Neural cell (in vitro differentiated cells): ENCODE results near the gene INPP5E. TPM values are rescaled to one million over a fixed set of nuclear protein-coding genes. Genes with fewer than 3 reads are reported as not detected.

Experiments used
- H2AFZ ChIP-seq: fragments of 200-600, 300-800 bp; sonication (generic), shearing (Covaris generic); 2 replicates; pipeline ENCODE4 v1.6.0; 2014; ENCODE audit warnings: low read depth, mild to moderate bottlenecking, antibody characterized with exemption, low read length, moderate library complexity
- H3F3A ChIP-seq: fragments of 200-600 bp; shearing (Covaris generic); 2 replicates; pipeline ENCODE4 v1.6.1; 2016; ENCODE audit warnings: mild to moderate bottlenecking, moderate library complexity, mixed read lengths, antibody characterized with exemption, low read length; ENCODE audit not compliant: insufficient read depth, poor library complexity, severe bottlenecking
- H3K27ac ChIP-seq: fragments of 200-600, 300-800 bp; sonication (generic), shearing (Covaris generic); 2 replicates; pipeline ENCODE4 v1.5.1; 2014; ENCODE audit warnings: mild to moderate bottlenecking, low read length, moderate library complexity
- H3K27me3 ChIP-seq: fragments of 300-800, 200-600 bp; sonication (generic), shearing (Covaris generic); 2 replicates; pipeline ENCODE4 v1.6.0; 2014; ENCODE audit warnings: mild to moderate bottlenecking, low read depth, low read length, moderate library complexity; ENCODE audit not compliant: insufficient read depth
- H3K36me3 ChIP-seq: fragments of 300-800, 200-600 bp; sonication (generic), shearing (Covaris generic); 2 replicates; pipeline ENCODE4 v1.5.1; 2014; ENCODE audit warnings: mild to moderate bottlenecking, antibody characterized with exemption, low read length, moderate library complexity; ENCODE audit not compliant: insufficient read depth
- H3K4me2 ChIP-seq: fragments of 300-800, 200-600 bp; sonication (generic), shearing (Covaris generic); 2 replicates; pipeline ENCODE4 v1.6.0; 2014; ENCODE audit warnings: mild to moderate bottlenecking, low read length
- H3K4me3 ChIP-seq: fragments of 300-800, 200-600 bp; sonication (generic), shearing (Covaris generic); 2 replicates; pipeline ENCODE4 v1.5.1; 2014; ENCODE audit warnings: mild to moderate bottlenecking, low read length, moderate library complexity
- H3K79me2 ChIP-seq: fragments of 200-600 bp; shearing (Covaris generic); replicated peaks from 2 replicates; pipeline ENCODE4 v1.6.0; 2014; ENCODE audit warnings: mild to moderate bottlenecking, low read length, moderate library complexity; ENCODE audit not compliant: insufficient read depth
- H3K9ac ChIP-seq: fragments of 300-800, 200-600 bp; sonication (generic), shearing (Covaris generic); 2 replicates; pipeline ENCODE4 v1.6.1; 2016; ENCODE audit warnings: mild to moderate bottlenecking, low read length, mixed read lengths
- H3K9me2 ChIP-seq: fragments of 200-600 bp; shearing (Covaris generic); 2 replicates; pipeline ENCODE4 v1.6.1; 2016; ENCODE audit warnings: mild to moderate bottlenecking, low read length, mixed read lengths; ENCODE audit not compliant: insufficient read depth
- H3K9me3 ChIP-seq: fragments of 200-600, 300-800 bp; sonication (generic), shearing (Covaris generic); 2 replicates; pipeline ENCODE4 v1.6.1; 2016; ENCODE audit warnings: mild to moderate bottlenecking, mixed run types, low read length, moderate library complexity, mixed read lengths
- H4K20me1 ChIP-seq: fragments of 200-600 bp; shearing (Covaris generic); 2 replicates; pipeline ENCODE4 v1.6.1; 2016; ENCODE audit warnings: mild to moderate bottlenecking, mixed run types; ENCODE audit not compliant: insufficient read depth
- EP300 ChIP-seq: fragments of 450-650 bp; conservative IDR thresholded peaks from 2 replicates; pipeline ENCODE4 v1.6.1; 2014; ENCODE audit warnings: antibody characterized with exemption, mild to moderate bottlenecking, moderate library complexity; ENCODE audit not compliant: poor library complexity, severe bottlenecking
- EZH2 ChIP-seq: fragments of 200-600, 300-800 bp; shearing (Covaris generic), sonication (generic); IDR thresholded peaks from 2 replicates; pipeline ENCODE4 v1.6.1; 2014; ENCODE audit warnings: antibody characterized with exemption, low read length, borderline replicate concordance, mild to moderate bottlenecking; ENCODE audit not compliant: insufficient read depth, poor library complexity, severe bottlenecking
- MXI1 ChIP-seq: fragments of 450-650 bp; conservative IDR thresholded peaks from 2 replicates; pipeline ENCODE4 v1.6.1; 2014; ENCODE audit warnings: antibody characterized with exemption, mild to moderate bottlenecking; ENCODE audit not compliant: poor library complexity, severe bottlenecking
- POLR2AphosphoS5 ChIP-seq: IDR thresholded peaks from 2 replicates; pipeline ENCODE4 v1.6.1; 2012
- RAD21 ChIP-seq: fragments of 450-650 bp; conservative IDR thresholded peaks from 2 replicates; pipeline ENCODE4 v1.6.1; 2014; ENCODE audit warnings: antibody characterized with exemption, mild to moderate bottlenecking, moderate library complexity
- SMC3 ChIP-seq: fragments of 450-650 bp; conservative IDR thresholded peaks from 2 replicates; pipeline ENCODE4 v1.6.1; 2014; ENCODE audit warnings: antibody characterized with exemption, mild to moderate bottlenecking, moderate library complexity; ENCODE audit not compliant: poor library complexity
- TAF1 ChIP-seq: IDR thresholded peaks from 2 replicates; pipeline ENCODE4 v1.6.1; 2012; ENCODE audit warnings: low read depth
- polyA plus RNA-seq: library from polyadenylated mRNA; depleted of rRNA; stranded (reverse); fragments of >200 nt; gene quantifications from 2 replicates; pipeline ENCODE4 v1.2.3, GENCODE V29; 2014
- TF ChIP-seq, protein P1 (sequence below): IDR thresholded peaks from 2 replicates; pipeline ENCODE4 v1.6.1; 2012; ENCODE audit warnings: borderline replicate concordance
- TF ChIP-seq, protein P2 (sequence below): fragments of 450-650 bp; IDR thresholded peaks from 2 replicates; pipeline ENCODE4 v1.5.1; 2014; ENCODE audit warnings: antibody characterized with exemption, mild to moderate bottlenecking, moderate library complexity; ENCODE audit not compliant: poor library complexity, severe bottlenecking

Gene INPP5E
- polyA plus RNA-seq, 1 donor from 2014 or later, result 17.9 TPM

DNA sequence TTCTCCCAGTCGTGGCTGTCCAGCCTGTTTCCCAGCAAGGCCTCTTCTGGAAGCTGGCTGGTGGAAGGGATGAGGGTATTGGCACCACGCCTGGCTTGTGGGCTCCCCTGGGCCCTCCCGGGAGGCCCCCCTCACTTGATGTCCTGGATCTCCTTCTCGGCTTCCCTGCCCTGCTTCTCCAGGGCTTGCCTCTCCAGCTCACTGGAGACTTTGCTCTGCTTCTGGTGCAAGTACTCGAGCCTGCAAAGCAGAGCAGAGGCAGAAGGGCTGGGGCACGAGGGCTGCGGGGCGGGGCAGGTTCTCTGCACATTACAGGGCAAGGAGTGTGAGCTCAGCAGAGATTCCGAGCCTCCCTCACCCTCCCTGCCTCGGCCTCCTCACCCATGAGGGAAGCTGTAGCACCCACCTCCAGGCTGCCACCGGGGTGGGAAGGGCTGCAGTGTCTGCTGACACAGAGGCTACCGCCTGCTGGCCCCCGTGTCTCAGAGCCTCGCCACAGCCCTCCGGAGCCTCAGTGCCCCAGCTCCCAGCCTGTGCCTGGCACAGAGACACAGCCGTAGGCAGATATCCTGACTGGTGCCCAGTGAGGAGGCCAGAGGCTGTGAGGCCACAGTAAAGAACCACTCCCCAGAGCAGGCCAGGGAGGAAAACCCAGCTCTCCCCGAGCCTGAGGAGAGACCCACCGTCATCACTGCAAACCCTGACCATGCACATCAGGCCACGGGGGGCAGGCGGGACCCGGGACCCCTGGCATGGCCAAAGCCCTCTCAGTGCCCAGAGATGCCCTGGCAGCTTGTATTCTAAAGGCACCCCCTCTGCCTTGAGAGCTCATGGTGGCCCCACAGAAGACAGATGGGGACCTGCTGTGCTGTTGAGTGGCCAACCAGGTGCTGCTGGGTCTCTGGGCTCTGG, 46.9 kb downstream of the INPP5E start:
- no peaks in the 10 kb centered on the region for H4K20me1 ChIP-seq
- H3K4me2 ChIP-seq, result no peak overlapping the region
- no peaks in the 10 kb centered on the region for H3F3A ChIP-seq
- H3K9me3 ChIP-seq, result no peaks in the 10 kb centered on the region
- no peak overlapping the region for H2AFZ ChIP-seq
- no peak overlapping the region for H3K9ac ChIP-seq
- no peak for TF ChIP-seq MXI1
- TF ChIP-seq, protein P1, sequence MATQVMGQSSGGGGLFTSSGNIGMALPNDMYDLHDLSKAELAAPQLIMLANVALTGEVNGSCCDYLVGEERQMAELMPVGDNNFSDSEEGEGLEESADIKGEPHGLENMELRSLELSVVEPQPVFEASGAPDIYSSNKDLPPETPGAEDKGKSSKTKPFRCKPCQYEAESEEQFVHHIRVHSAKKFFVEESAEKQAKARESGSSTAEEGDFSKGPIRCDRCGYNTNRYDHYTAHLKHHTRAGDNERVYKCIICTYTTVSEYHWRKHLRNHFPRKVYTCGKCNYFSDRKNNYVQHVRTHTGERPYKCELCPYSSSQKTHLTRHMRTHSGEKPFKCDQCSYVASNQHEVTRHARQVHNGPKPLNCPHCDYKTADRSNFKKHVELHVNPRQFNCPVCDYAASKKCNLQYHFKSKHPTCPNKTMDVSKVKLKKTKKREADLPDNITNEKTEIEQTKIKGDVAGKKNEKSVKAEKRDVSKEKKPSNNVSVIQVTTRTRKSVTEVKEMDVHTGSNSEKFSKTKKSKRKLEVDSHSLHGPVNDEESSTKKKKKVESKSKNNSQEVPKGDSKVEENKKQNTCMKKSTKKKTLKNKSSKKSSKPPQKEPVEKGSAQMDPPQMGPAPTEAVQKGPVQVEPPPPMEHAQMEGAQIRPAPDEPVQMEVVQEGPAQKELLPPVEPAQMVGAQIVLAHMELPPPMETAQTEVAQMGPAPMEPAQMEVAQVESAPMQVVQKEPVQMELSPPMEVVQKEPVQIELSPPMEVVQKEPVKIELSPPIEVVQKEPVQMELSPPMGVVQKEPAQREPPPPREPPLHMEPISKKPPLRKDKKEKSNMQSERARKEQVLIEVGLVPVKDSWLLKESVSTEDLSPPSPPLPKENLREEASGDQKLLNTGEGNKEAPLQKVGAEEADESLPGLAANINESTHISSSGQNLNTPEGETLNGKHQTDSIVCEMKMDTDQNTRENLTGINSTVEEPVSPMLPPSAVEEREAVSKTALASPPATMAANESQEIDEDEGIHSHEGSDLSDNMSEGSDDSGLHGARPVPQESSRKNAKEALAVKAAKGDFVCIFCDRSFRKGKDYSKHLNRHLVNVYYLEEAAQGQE, result no peak
- no peak for TF ChIP-seq TAF1
- TF ChIP-seq, protein P2, sequence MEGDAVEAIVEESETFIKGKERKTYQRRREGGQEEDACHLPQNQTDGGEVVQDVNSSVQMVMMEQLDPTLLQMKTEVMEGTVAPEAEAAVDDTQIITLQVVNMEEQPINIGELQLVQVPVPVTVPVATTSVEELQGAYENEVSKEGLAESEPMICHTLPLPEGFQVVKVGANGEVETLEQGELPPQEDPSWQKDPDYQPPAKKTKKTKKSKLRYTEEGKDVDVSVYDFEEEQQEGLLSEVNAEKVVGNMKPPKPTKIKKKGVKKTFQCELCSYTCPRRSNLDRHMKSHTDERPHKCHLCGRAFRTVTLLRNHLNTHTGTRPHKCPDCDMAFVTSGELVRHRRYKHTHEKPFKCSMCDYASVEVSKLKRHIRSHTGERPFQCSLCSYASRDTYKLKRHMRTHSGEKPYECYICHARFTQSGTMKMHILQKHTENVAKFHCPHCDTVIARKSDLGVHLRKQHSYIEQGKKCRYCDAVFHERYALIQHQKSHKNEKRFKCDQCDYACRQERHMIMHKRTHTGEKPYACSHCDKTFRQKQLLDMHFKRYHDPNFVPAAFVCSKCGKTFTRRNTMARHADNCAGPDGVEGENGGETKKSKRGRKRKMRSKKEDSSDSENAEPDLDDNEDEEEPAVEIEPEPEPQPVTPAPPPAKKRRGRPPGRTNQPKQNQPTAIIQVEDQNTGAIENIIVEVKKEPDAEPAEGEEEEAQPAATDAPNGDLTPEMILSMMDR, result no peak
- no peak for TF ChIP-seq SMC3
- TF ChIP-seq EP300, result no peak
- no peak for TF ChIP-seq RAD21
- TF ChIP-seq POLR2AphosphoS5, result no peak
- H3K27ac ChIP-seq, result no peak overlapping the region
- H3K9me2 ChIP-seq, result no peaks in the 10 kb centered on the region
- no peaks in the 10 kb centered on the region for H3K27me3 ChIP-seq
- no peak overlapping the region for H3K4me3 ChIP-seq
- peaks cover 1% of the 10 kb centered on the region for H3K79me2 ChIP-seq
- H3K36me3 ChIP-seq, result no peaks in the 10 kb centered on the region

DNA sequence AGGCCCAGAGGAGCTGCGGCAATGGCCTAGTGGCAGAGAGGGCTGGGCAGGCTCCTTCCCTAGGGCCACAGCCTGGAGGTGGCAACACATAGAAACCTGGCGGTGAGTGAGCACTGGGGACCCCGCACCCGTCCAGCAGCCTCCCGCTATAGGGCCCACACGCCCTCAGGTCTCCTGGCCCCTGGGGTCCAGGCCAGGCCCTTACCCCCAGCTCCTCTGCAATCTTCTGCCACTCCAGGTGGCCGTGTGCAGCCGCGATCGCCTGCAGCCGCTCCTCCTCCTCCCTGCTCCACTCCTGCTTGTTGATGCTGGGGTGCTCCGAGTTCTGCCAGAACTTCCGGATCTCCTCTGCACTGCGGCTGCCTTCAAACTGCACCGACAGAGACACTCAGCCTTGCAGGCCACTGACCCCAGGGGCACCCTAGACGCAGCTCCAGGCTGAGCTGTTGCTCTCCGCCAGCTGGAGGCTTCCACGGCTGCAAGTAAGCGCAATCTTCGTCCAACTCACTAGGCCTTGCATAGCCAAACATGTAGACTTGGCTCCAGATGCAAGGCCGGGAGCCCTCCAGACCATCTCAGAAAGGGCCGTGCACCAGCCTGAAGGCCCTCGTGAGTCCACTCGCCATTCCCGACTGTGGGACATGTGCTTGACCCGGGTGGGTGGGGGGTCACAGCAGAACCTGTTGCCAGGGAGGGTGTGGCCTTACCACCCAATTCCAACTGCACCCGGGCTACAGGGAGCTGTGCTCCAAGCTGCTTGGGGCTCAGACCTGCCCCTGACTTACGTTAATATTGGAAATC, 47.7 kb downstream of the INPP5E start:
- H3K27me3 ChIP-seq, result no peaks in the 10 kb centered on the region
- H3K4me2 ChIP-seq, result no peak overlapping the region
- H4K20me1 ChIP-seq, result no peaks in the 10 kb centered on the region
- no peak overlapping the region for H3K4me3 ChIP-seq
- H3K27ac ChIP-seq, result no peak overlapping the region
- no peaks in the 10 kb centered on the region for H3K79me2 ChIP-seq
- no peaks in the 10 kb centered on the region for H3F3A ChIP-seq
- no peak overlapping the region for H2AFZ ChIP-seq
- H3K9me3 ChIP-seq, result no peaks in the 10 kb centered on the region
- H3K9me2 ChIP-seq, result no peaks in the 10 kb centered on the region
- TF ChIP-seq MXI1, result no peak
- TF ChIP-seq, protein P2, result no peak
- no peak for TF ChIP-seq SMC3
- TF ChIP-seq TAF1, result no peak
- TF ChIP-seq EZH2, result no peak
- no peak for TF ChIP-seq RAD21
- no peak for TF ChIP-seq POLR2AphosphoS5
- TF ChIP-seq, protein P1, result no peak
- no peak for TF ChIP-seq EP300
- H3K9ac ChIP-seq, result no peak overlapping the region
- no peaks in the 10 kb centered on the region for H3K36me3 ChIP-seq
